SH-SY5Y (cell line): ENCODE data around the gene SHPK.

Source experiments
- GATA2 ChIP-seq: IDR thresholded peaks from 2 replicates; pipeline ENCODE4 v1.6.1; 2011; ENCODE audit warnings: mild to moderate bottlenecking, low read depth, low read length
- GATA3 ChIP-seq: IDR thresholded peaks from 2 replicates; pipeline ENCODE4 v1.6.1; 2011; ENCODE audit warnings: low read depth, mild to moderate bottlenecking, low read length, moderate library complexity

Gene SHPK

DNA sequence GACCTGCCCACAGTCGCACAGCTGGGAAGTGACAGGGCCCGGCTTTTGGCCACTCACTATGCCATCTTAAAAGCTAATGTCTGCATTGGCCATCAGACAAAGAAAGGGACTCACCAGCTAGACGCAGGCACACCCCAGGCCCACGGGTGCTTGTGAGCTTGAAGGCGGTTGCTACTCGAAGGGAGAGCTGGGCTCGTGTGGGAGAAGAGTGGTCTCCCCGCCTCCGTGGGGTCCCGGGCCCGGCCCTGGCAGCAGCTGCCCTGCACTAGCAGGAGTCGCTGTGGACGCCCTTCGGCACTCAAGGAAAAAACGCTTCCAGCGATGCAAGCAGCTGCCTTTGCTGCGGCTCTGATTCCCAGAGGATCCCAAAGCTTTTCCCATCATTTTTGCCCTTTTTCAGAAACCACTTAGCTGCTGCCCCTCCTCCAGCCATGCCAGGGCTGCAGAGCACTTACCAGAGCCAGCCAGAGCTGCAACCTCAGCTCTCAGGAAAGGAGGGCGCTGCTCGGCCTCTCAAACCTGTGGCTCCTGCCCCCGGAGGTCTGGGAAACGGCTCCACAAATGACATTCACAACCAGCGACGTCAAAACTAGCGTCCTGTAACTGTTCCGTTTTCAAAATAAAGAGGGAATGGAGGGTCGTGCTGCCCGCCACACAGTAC lies 39.1 kb downstream of the SHPK start:
- TF ChIP-seq GATA3 (no peak), GATA2 (no peak)

DNA sequence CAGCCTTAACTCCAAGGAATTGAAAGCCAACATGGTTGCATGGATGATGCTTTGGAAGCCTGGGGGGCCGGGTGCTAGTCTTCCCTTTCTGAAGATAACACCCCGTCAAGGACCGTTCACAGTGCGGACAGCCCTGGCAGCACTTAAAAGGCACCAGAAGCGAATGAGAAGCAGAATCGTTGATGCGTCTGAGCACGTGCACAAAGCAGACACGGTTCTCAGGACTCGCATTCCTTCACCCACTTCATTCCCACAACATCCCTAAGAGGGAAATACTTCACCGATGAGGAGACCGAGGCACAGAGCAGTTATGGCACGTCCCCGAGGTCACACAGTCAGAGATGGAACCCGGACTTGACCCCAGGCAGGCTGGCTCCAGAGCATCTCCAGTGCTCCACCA lies 41.1 kb downstream of the SHPK start:
- TF ChIP-seq GATA2 (no peak), GATA3 (no peak)

DNA sequence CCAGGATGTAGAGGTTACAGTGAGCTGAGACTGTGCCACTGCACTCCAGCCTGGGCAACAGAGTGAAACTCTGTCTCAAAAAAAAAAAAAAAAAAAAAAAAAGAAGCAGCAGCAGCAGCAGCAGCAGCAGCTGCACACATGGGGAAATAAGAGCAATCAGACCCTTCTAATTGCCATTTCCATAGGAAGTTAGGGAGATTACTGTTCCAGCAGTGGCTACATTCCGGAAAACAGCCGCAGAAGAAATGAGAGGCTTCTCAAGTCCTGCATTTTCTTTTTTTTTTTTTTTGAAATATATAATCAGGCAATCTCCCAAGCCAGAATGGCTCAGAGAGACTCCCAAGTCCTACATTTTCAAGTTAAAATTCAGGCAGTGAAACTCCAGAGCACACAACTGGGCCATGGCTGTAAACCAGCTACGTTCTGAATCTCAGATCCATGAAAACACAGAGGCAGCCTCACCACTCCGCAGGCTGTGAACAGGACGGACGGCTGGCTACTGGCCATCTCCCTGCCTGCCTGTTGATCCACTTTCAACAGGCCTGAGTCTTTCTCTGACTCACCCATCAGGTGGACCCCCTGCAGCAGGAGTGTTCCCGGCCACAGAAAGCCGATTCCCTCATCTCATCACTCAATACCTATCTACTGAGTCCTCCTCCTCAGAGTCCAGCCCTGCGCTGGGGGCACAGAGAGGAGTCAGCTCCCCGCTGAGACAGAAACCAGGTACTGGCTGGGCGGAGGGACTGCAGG lies 41.8 kb downstream of the SHPK start:
- TF ChIP-seq GATA3 (no peak), GATA2 (no peak)

DNA sequence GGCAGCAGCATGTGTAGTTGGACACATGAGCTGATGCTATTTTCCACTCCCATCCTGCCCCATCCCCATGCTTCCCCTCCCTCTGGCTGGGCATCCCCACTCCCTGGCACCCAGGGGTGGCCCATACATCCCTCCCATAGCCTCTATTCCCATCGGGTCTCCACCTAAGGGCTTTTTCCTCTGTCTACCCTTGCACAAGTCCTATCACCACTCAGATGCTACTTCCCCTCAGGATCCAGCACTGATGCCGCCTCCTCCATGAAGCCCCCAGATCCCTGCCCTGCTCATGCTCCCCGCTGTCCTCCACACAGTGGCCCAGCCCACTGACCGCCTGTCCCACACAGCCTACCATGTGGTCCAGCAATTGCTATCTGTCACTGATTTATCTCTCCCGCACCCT lies 42.7 kb downstream of the SHPK start:
- no peak for TF ChIP-seq GATA3
- TF ChIP-seq GATA2: no peak

DNA sequence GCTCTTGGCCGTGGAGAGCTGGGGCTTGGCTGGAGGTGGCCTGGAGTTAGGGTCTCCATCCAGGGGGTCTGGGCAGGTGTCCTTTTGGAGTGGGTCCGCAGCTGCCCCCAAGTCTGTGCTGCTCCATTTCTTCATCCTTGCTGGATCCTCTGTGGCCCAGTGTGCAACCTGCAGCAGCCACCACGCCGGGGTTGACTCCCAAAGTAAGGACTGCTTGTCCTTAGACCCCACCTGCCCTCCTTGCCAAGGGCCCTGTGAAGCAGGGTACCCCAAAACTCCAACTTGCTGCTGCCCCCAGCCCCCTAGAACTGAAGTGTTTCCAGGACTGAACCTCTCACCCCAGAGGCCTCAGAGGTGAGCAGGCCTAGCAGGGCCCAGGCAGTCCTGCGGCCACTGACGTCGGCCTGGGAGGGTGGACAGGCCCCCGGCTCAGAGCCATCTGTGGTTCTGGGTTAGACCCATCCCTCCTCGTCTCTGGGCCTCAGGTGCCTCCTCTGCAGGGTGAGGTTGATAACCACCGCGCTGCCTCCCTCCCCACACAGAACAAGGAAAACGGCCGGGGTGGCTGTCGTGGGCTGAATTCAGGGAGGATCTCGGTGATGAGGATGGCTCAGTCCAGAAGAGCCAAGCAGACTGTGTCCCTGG lies 43.7 kb downstream of the SHPK start:
- no peak for TF ChIP-seq GATA3
- TF ChIP-seq GATA2: no peak

DNA sequence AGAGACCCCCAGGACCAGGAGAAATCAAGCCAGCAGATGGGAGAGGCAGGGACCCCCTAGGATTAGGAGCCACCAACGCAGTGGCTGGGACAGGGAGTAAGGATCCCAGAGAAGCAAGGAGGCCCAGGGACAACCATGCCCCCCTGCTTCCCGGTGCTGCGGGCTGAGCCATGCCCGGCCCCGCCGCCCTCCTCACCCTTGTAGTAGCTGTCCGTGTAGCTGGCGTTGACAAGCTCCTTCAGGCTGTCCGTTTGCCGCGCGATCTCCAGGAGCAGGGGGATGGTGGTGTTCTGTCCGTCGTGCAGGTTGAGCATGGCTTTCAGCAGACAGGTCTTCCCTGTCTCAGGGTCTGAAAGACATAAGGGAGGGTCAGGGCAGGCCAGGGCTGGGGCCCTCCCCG lies 45.3 kb downstream of the SHPK start:
- TF ChIP-seq GATA2 (no peak), GATA3 (no peak)

DNA sequence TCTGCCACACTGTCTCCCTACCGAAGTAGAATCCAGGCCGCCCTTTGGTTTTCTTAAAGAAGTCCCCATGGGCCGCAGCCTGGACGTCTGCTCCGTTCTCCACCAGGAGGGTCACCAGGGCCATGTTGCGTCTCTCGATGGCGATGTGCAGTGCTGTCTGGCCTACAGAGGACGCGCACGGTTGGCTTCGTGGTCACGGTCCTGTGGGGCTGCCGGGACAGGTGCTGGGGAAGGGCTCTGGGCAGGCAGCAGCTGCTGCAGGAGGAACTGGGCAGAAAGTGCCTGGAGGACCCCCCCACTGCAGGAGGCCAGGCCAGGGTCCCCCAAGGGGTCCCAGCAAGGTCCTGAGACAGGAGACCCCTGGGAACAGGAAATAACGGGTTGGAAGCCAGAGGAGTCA lies 45.8 kb downstream of the SHPK start:
- TF ChIP-seq GATA3 (no peak), GATA2 (no peak)

DNA sequence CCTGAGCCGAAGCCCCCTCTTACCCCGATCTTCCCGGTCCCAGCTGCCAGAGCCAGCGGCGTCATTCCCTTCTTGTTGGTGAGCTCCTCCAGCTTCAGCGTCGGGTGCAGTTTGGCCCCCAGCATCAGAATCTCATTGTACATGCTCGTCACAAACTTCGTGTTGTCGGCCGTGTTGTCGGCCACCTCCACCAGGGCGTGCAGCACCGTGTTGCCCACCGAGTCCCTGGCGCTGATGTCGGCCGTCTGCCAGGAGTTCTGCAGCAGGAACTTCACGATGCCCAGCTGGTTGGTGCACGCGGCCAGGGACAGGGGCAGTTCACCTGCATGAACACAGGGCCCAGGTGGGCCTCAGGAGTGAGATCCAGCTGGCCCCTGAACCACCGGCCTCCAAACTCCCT lies 46.3 kb downstream of the SHPK start:
- TF ChIP-seq GATA3: no peak
- TF ChIP-seq GATA2: no peak

DNA sequence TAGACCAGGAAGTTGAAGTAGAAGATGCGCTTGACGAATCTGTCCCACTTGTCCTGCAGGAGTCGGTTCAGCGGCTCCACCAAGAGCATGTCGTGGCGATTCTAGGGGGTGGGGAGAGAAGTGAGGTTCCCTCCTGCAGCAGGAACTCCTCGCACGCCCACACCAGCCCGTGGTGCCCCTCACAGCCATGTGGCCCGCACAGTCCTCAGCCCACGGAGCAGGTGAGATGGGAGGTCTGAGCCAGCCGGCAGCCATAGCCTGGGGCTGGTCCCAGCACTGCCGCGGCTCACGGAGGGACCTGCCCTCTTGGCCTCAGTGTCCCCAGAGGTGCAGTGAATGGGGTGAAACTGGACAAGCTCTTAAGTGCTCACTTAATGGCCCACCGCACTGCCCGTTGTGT lies 50.2 kb downstream of the SHPK start:
- TF ChIP-seq GATA3: no peak
- TF ChIP-seq GATA2: no peak

DNA sequence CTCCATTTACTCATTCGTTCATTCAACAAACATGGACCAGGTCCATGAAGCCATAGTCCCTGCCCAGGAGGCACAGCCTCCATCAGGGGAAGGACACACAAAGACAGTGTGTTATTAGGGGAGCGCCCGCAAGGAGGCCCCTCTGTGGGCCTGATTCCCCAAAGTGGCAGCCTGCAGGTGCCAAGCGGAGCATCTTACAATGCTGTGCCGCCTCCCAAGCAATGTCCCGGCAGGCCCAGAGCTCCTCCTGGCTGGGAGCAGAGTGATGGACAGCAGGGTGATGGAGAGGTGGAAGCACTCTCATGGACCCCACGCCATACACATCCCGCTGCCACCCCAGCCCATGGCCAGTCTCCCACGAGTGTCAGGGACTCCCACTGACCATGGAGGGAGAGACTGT lies 52.6 kb downstream of the SHPK start:
- TF ChIP-seq GATA3 (no peak), GATA2 (no peak)

DNA sequence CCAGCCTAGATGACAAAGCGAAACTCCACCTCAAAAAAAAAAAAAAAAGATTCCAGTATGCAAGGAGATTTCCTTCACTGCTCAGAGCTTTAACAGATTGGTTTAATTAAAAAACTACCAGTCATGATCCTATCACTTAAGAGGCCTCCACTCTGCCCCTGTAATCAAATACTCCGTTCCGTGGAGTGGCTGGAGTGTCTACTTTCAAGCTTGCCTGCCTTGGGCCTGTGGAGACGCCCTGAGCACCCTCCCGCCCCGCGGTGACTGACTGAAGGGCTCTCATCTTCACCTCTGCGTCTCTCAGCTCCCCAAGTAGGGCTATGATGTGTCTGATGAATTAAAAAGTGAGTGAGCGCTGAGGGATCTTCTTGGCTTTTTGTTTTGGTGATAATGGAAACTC lies 53.1 kb downstream of the SHPK start:
- TF ChIP-seq GATA2 (no peak), GATA3 (no peak)

DNA sequence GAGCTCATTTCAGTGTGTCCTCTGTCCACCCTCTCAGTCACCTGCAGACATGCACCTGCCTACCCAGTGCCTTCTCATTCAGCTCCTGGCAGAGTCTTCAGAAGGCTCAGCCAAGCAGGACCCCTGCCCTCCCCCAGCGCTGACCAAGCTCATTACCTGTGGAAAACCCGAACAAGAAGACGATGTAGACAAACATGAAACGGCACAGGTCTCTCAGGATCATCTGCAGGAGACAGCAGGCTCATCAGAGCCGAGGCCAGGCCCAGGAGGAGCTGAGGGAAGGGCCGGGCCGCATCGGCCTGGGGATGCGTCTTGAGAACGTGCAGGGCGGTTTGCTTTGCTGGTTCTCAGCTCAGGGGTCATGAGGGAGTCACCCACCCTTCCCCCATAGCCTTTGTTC lies 59.1 kb downstream of the SHPK start:
- TF ChIP-seq GATA3 (no peak), GATA2 (no peak)

DNA sequence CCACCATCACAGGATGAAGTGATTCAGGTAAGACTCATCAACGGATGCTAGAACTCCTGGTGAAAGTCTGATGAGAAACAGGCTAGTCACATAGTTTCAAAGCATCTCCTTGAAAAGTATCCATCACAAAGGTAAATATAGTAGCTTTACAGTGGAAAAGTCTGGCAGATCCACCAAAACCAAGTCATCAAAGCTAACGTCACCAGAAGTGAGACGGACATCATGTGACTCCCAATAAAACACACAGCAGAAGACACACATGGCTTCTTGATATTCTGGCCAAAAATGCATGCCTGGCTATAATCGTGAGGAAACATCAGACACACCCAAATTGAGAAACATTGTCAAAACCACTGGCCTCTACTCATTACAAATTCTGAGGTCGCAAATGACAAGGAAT lies 60.5 kb downstream of the SHPK start:
- no peak for TF ChIP-seq GATA2
- TF ChIP-seq GATA3: no peak

DNA sequence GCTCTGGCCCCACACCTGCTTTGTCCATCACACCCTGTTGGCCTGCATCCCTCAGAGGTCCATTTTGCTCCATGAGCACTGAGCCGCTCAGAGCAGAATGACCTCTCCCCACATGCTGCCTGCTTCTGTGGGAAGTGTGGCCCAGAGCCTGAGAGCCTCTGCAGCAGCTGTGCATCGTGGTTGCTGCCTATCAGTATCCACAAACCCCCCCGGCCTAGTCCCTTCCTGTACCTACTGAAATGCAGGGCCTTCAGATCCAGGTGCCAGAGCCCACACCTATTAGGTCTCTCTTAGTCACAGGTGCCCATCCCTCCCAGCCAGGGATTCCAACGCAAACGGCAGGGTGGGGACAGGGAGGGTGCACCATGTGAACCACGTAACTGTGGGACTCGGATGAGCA lies 61.8 kb downstream of the SHPK start:
- TF ChIP-seq GATA3 (no peak), GATA2 (no peak)

DNA sequence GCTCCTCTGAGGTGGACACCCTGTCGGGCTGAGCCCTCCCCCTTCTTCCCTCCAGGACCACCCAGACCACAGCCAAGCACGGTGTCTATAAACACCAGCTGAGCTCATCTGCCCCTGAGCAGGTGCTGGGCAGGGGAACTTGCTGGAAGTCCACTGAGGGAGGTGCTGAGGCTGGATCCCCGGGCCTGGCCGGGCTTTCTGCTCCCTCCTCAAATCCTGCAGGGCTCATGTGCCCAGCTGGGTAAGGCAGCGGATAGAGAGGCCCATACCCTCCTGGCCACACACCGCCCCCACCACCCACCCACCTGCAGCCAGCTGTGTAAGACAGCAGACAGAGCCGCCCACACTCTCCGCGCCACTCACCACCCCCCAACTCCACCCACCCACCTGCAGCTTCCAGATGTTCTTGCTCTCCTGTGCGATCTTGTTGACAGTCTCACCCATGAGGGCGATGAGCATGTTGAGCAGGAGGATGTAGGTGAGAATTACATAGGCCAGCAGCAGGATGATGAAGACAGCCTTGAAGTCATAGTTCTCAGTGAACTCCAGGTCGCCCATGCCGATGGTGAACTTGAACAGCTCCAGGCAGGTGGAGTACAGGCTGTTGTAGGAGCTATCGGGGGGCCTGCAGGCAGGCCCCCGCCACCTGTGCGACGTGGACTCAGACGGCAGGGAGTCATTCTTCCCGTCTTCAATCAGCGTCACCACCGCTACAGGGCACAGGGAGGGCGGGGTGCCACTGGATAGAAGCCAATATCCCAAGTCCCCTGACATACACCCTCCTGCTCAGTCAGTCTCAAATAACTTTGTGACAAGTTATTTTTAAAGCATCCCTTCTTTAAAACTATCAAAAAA lies 62.6 kb downstream of the SHPK start:
- TF ChIP-seq GATA2: no peak
- no peak for TF ChIP-seq GATA3
